HG03342 (cell line): ENCODE measurements around the gene TAF1.
"Not testable (repeated sequence)": the region's sequence is repeated elsewhere in the genome, so short reads cannot be mapped to it uniquely, and the experiment has no call there.

Experiments used
- ATAC-seq: cut with Tn5 transposase; IDR thresholded peaks from one replicate; pipeline ENCODE4 v1.9.1; 2021; ENCODE audit warnings: mild to moderate bottlenecking, moderate library complexity; ENCODE audit not compliant: unreplicated experiment

TAF1 gene

GRCh38 chrX:71493111-71493613, 127.0 kb downstream of the TAF1 start:
- ATAC-seq: no peak

- ATAC-seq: not testable (repeated sequence)
These were observed 129.8 kb downstream of the TAF1 start for GRCh38 chrX:71495979-71496378.

- ATAC-seq: no peak
These were observed 130.3 kb downstream of the TAF1 start for GRCh38 chrX:71496476-71496875.

- not testable (repeated sequence) for ATAC-seq
These were observed 135.9 kb downstream of the TAF1 start for GRCh38 chrX:71502080-71502479.

GRCh38 chrX:71504346-71504745, 138.2 kb downstream of the TAF1 start:
- no peak for ATAC-seq

- no peak for ATAC-seq
These were observed 143.1 kb downstream of the TAF1 start for GRCh38 chrX:71509289-71509688.

GRCh38 chrX:71510161-71510560, 144.0 kb downstream of the TAF1 start:
- ATAC-seq: no peak

- ATAC-seq: not testable (repeated sequence)
These were observed 147.6 kb downstream of the TAF1 start for GRCh38 chrX:71513731-71514130.

- ATAC-seq: peak; percentile 87
These were observed 148.3 kb downstream of the TAF1 start for GRCh38 chrX:71514367-71515037.

- ATAC-seq: no peak
These were observed 148.9 kb downstream of the TAF1 start for GRCh38 chrX:71515038-71515396.
